Esophagus muscularis mucosa (tissue), 3 donors: ENCODE data around the gene EMC8.

ENCODE experiments used
- POLR2A ChIP-seq: fragments of 450-650 bp; IDR thresholded peaks from one replicate; pipeline ENCODE4 v1.6.1; 2017; ENCODE audit warnings: antibody characterized with exemption, moderate library complexity, mild to moderate bottlenecking, low read depth
- TF ChIP-seq, protein P1 (sequence below), 3 experiments: fragments of 200-600 bp in 2 of 3; fragments of 450-650 bp in 1 of 3; sonication (generic) in 2 of 3; IDR thresholded peaks; one replicate each; pipeline ENCODE4 v1.5.1; 2017 to 2019; ENCODE audit warnings: antibody characterized with exemption in 3 of 3, mild to moderate bottlenecking in 2 of 3, moderate library complexity in 1 of 3

DNA sequence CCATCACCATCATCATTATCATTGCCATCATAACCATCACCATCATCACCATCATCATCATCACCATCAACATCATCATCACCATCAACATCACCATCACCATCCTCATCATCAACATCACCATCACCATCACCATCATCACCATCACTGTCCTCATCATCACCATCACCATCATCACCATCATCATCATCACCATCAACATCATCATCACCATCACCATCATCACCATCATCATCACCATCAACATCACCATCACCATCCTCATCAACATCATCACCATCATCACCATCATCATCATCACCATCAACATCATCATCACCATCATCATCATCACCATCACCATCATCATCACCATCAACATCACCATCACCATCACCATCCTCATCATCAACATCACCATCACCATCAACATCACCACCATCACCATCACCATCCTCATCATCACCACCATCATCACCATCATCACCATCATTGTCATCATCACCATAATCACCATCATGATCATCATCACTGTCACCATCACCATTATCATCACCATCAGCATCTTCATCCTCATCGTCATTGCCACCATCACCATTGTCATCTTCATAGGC lies 24.1 kb upstream of the EMC8 start:
- TF ChIP-seq, protein P1, sequence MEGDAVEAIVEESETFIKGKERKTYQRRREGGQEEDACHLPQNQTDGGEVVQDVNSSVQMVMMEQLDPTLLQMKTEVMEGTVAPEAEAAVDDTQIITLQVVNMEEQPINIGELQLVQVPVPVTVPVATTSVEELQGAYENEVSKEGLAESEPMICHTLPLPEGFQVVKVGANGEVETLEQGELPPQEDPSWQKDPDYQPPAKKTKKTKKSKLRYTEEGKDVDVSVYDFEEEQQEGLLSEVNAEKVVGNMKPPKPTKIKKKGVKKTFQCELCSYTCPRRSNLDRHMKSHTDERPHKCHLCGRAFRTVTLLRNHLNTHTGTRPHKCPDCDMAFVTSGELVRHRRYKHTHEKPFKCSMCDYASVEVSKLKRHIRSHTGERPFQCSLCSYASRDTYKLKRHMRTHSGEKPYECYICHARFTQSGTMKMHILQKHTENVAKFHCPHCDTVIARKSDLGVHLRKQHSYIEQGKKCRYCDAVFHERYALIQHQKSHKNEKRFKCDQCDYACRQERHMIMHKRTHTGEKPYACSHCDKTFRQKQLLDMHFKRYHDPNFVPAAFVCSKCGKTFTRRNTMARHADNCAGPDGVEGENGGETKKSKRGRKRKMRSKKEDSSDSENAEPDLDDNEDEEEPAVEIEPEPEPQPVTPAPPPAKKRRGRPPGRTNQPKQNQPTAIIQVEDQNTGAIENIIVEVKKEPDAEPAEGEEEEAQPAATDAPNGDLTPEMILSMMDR (IDR thresholded peaks at IDR 0.05) = no peak
- no peak for TF ChIP-seq POLR2A
